GM12892 (cell line): Measurements from ENCODE around the gene RTRAF.

ENCODE experiments used
- DNase-seq: peaks from one replicate; pipeline ENCODE4 v3.0.0; 2011; ENCODE audit not compliant: insufficient read length
- FAIRE-seq: peaks from 2 replicates; lab custom pipeline; 2011; peaks lifted over from hg19 to GRCh38; lab: Jason Lieb, UNC
- POLR2A ChIP-seq: IDR thresholded peaks from 2 replicates; pipeline ENCODE4 v1.6.1; 2011; ENCODE audit warnings: low read depth, low read length, control low read depth
- POLR2AphosphoS5 ChIP-seq: IDR thresholded peaks from 2 replicates; pipeline ENCODE4 v1.6.1; 2011; ENCODE audit warnings: low read depth, low read length, control low read depth
- TAF1 ChIP-seq: IDR thresholded peaks from 2 replicates; pipeline ENCODE4 v1.6.1; 2011; ENCODE audit warnings: low read depth, mild to moderate bottlenecking, control low read depth, low read length, borderline replicate concordance

Gene RTRAF

GRCh38 chr14:52010173-52010693 lies 20.9 kb downstream of the RTRAF start:
- no peak for DNase-seq
- FAIRE-seq, result no peak
- TF ChIP-seq TAF1 (no peak), POLR2AphosphoS5 (no peak), POLR2A (no peak)

GRCh38 chr14:52011523-52011922 lies 22.2 kb downstream of the RTRAF start:
- DNase-seq, result no peak
- no peak for FAIRE-seq
- TF ChIP-seq TAF1 (no peak), POLR2AphosphoS5 (0 out of 2 replicates have a peak, but pooled peaks have one; percentile 26)

GRCh38 chr14:52012635-52013034 lies 23.3 kb downstream of the RTRAF start:
- DNase-seq (no peak), FAIRE-seq (no peak)
- no peak for TF ChIP-seq TAF1
- TF ChIP-seq POLR2AphosphoS5, result no peak
- no peak for TF ChIP-seq POLR2A

- TF ChIP-seq POLR2A (no peak), TAF1 (no peak), POLR2AphosphoS5 (no peak)
- DNase-seq, result no peak
- FAIRE-seq, result no peak
These were observed 24.7 kb downstream of the RTRAF start for GRCh38 chr14:52013984-52014600.

GRCh38 chr14:52014601-52015267 lies 25.4 kb downstream of the RTRAF start:
- FAIRE-seq (no peak), DNase-seq (no peak)
- no peak for TF ChIP-seq POLR2A
- TF ChIP-seq POLR2AphosphoS5, result no peak
- TF ChIP-seq TAF1, result no peak

- TF ChIP-seq POLR2A (no peak), POLR2AphosphoS5 (no peak), TAF1 (no peak)
- no peak for FAIRE-seq
- no peak for DNase-seq
These were observed 26.2 kb downstream of the RTRAF start for GRCh38 chr14:52015411-52016030.

- no peak for FAIRE-seq
These were observed 28.9 kb downstream of the RTRAF start for GRCh38 chr14:52018252-52018651.

GRCh38 chr14:52018970-52019369 lies 29.6 kb downstream of the RTRAF start:
- FAIRE-seq, result no peak
- no peak for TF ChIP-seq POLR2A
- TF ChIP-seq TAF1, result no peak
- TF ChIP-seq POLR2AphosphoS5, result no peak
- DNase-seq, result no peak

More at GRCh38 chr14:52018252-52018651, 28.9 kb downstream of the RTRAF start:
- no peak for DNase-seq
- no peak for TF ChIP-seq POLR2A
- no peak for TF ChIP-seq POLR2AphosphoS5
- TF ChIP-seq TAF1, result no peak

GRCh38 chr14:52020161-52020714 lies 30.9 kb downstream of the RTRAF start:
- TF ChIP-seq POLR2AphosphoS5, result no peak
- TF ChIP-seq POLR2A, result no peak
- no peak for TF ChIP-seq TAF1
- FAIRE-seq, result no peak

GRCh38 chr14:52020866-52021717 lies 31.7 kb downstream of the RTRAF start:
- no peak for DNase-seq
- FAIRE-seq, result no peak
- TF ChIP-seq POLR2AphosphoS5 (no peak), TAF1 (no peak), POLR2A (no peak)

More at GRCh38 chr14:52020161-52020714, 30.9 kb downstream of the RTRAF start:
- DNase-seq, result no peak
